Lower leg skin (tissue), 3 donors: ENCODE data around the gene ING3.

ENCODE experiments used
- POLR2A ChIP-seq, 2 donors: fragments of 450-650 bp; IDR thresholded peaks; one replicate each; pipeline ENCODE4 v1.6.1; 2016 to 2017; ENCODE audit warnings: antibody characterized with exemption in 2 of 2, mild to moderate bottlenecking in 1 of 2, moderate library complexity in 1 of 2
- TF ChIP-seq, protein P1 (sequence below), 3 donors: fragments of 450-650 bp; IDR thresholded peaks; one replicate each; pipeline ENCODE4 v1.5.1; 2016; ENCODE audit warnings: antibody characterized with exemption in 3 of 3, mild to moderate bottlenecking in 3 of 3, moderate library complexity in 2 of 3

GRCh38 chr7:120916538-120916937, 34.0 kb upstream of the ING3 start:
- TF ChIP-seq, protein P1, sequence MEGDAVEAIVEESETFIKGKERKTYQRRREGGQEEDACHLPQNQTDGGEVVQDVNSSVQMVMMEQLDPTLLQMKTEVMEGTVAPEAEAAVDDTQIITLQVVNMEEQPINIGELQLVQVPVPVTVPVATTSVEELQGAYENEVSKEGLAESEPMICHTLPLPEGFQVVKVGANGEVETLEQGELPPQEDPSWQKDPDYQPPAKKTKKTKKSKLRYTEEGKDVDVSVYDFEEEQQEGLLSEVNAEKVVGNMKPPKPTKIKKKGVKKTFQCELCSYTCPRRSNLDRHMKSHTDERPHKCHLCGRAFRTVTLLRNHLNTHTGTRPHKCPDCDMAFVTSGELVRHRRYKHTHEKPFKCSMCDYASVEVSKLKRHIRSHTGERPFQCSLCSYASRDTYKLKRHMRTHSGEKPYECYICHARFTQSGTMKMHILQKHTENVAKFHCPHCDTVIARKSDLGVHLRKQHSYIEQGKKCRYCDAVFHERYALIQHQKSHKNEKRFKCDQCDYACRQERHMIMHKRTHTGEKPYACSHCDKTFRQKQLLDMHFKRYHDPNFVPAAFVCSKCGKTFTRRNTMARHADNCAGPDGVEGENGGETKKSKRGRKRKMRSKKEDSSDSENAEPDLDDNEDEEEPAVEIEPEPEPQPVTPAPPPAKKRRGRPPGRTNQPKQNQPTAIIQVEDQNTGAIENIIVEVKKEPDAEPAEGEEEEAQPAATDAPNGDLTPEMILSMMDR (IDR thresholded peaks at IDR 0.05) = no peak
- TF ChIP-seq POLR2A (IDR thresholded peaks at IDR 0.05) = no peak
